BLaER1 treated with 17β-estradiol and CSF1 and Interleukin-3, amounts not matched to agents 10 nM and 100 nM (cell line): ENCODE results near the gene RANBP3.

Source experiments
- H3K27ac ChIP-seq, 11 experiments: shearing (Covaris generic); formaldehyde crosslinking; 2 replicates each; pipeline ENCODE4 v1.8.1; 2022
- H3K27me3 ChIP-seq, 11 experiments: shearing (Covaris generic); formaldehyde crosslinking; 2 replicates each; pipeline ENCODE4 v1.8.1; 2022
- H3K36me3 ChIP-seq, 11 experiments: shearing (Covaris generic); formaldehyde crosslinking; 2 replicates each; pipeline ENCODE4 v1.8.1; 2022
- H3K4me1 ChIP-seq, 10 experiments: shearing (Covaris generic); formaldehyde crosslinking; 2 replicates each; pipeline ENCODE4 v1.8.1; 2022
- H3K4me2 ChIP-seq, 11 experiments: shearing (Covaris generic); formaldehyde crosslinking; 2 replicates each; pipeline ENCODE4 v1.8.1; 2022
- H3K4me3 ChIP-seq, 10 experiments: shearing (Covaris generic); formaldehyde crosslinking; 2 replicates each; pipeline ENCODE4 v1.8.1; 2022
- H3K9ac ChIP-seq, 11 experiments: shearing (Covaris generic); formaldehyde crosslinking; 2 replicates each; pipeline ENCODE4 v1.8.1; 2022
- H3K9me3 ChIP-seq, 11 experiments: shearing (Covaris generic); formaldehyde crosslinking; replicated peaks in 1 of 11; 2 replicates each; pipeline ENCODE4 v1.8.1; 2022
- H4K20me1 ChIP-seq, 11 experiments: shearing (Covaris generic); formaldehyde crosslinking; 2 replicates each; pipeline ENCODE4 v1.8.1; 2022
- Cebpa-rat ChIP-seq, 11 experiments: shearing (Covaris generic); IDR thresholded peaks; 2 replicates each; pipeline ENCODE4 v1.8.1; 2022

Gene RANBP3

DNA sequence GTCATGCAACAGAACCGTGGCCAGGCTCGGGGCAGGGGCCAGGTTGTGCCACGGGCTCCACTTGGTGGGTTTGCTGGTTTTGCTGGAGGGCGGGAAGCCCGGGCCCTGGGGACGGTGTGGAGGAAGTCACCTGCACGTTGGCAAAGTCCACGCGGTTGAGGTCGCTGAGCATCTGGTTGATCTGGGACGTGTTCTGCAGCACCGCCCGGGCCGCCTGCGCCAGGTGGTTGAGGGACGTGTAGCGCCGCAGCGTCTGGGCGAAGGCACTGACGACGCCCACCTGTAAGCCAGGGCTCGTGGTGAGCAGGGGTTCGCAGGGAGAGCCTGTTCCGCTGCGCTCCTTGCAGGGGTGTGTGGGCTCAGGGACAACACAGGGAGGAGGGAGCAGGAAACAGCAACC, 24.7 kb upstream of the RANBP3 start:
- Histone ChIP-seq H3K36me3 (peaks cover 0 to 32% (median 10%) of the 10 kb centered on the region in 11 experiments; a peak in 11 of 22 replicates), H3K4me1 (peaks cover 0 to 19% (median 10%) of the 10 kb centered on the region in 10 experiments; a peak in 15 of 20 replicates), H3K4me3 (no peak overlapping the region), H3K9ac (no peak overlapping the region), H3K9me3 (peaks cover 26 to 49% (median 40%) of the 10 kb centered on the region in 11 experiments), H3K27ac (no peak overlapping the region), H3K27me3 (no peaks in the 10 kb centered on the region), H3K4me2 (no peak overlapping the region), H4K20me1 (no peaks in the 10 kb centered on the region)
- no peak for TF ChIP-seq Cebpa-rat (IDR thresholded peaks at IDR 0.05)

DNA sequence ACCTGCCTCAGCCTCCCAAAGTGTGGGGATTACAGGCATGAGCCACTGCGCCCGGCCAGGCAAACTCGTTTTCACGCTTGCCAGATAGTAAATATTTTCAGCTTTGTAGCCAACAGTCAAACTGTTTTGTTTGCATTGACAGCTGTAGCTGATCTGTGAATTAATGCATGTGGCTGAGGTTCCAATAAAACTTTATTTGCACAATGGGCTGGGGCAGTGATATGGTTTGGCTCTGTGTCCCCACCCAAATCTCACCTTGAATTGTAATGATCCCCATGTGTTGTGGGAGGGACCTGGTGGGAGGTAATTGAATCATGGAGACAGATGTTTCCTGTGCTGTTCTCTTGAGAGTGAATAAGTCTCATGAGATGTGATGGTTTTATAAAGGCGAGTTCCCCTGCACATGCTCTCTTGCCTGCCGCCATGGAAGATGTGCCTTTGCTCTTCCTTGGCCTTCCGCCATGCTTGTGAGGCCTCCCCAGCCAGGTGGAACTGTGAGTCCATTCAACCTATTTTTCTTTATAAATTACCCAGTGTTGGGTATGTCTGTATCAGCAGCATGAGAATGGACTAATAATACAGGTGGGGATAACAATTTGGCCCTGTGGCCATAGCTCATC, 22.4 kb upstream of the RANBP3 start:
- H3K27me3 ChIP-seq: no peaks in the 10 kb centered on the region
- TF ChIP-seq Cebpa-rat (IDR thresholded peaks at IDR 0.05): no peak

DNA sequence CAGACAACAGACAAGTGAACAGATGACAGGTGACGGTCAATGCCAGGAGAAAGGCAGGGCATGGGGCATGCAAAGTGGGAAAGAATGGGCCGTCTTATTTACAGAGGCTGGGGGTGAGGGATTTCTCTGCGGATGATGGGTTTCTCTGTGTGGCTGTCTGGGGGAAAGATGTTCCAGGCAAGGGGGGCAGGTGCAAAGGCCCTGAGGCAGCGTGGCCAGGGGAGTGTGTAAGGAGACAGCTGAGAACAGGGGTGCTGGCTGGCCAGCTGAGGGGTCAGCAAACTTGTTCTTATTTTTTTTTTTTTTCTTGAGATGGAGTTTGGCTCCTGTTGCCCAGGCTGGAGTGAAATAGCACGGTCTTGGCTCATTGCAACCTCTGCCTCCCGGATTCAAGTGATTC, 21.8 kb upstream of the RANBP3 start:
- Histone ChIP-seq H3K36me3 (peaks cover 0 to 32% (median 10%) of the 10 kb centered on the region in 11 experiments; a peak in 11 of 22 replicates), H3K4me2 (no peak overlapping the region), H3K4me1 (peaks cover 6 to 34% (median 25%) of the 10 kb centered on the region in 10 experiments), H3K27ac (no peak overlapping the region), H3K9ac (no peak overlapping the region), H3K4me3 (no peak overlapping the region; a peak in 1 of 20 replicates), H4K20me1 (no peaks in the 10 kb centered on the region), H3K27me3 (no peaks in the 10 kb centered on the region; a peak in 1 of 22 replicates), H3K9me3 (peaks cover 26 to 49% (median 40%) of the 10 kb centered on the region in 11 experiments)
- no peak for TF ChIP-seq Cebpa-rat (IDR thresholded peaks at IDR 0.05)

More for the DNA sequence above, 22.4 kb upstream of the RANBP3 start:
- no peak overlapping the region for H3K9ac ChIP-seq
- H3K4me1 ChIP-seq: peaks cover 0 to 31% (median 22%) of the 10 kb centered on the region in 10 experiments; a peak in 17 of 20 replicates
- no peak overlapping the region for H3K4me2 ChIP-seq
- no peak overlapping the region for H3K27ac ChIP-seq
- H3K4me3 ChIP-seq: peak overlapping the region in 1 of 10 experiments; percentile 19; a peak in 2 of 20 replicates
- peaks cover 0 to 32% (median 10%) of the 10 kb centered on the region in 11 experiments; a peak in 11 of 22 replicates for H3K36me3 ChIP-seq
- H4K20me1 ChIP-seq: no peaks in the 10 kb centered on the region
- peaks cover 26 to 49% (median 40%) of the 10 kb centered on the region in 11 experiments for H3K9me3 ChIP-seq

DNA sequence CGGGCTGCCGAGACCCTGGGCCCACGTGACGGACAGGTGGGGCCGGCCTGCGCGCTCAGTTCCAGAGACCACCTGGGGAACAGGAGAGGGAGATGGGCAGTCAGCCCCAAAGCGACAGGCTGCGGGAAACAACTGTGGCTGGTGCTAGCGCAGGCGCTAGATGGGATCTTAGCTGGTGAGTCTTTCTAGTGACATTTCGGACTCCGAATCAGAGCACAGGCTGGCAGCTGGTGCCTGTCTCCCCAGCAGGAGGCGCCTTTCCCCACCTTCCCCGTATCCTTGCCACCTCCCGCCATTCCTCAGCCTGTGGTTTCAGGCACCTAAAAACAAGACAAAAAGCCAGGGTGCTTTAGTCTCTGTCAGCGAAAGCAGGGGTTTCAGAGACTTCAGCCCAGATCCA, 19.4 kb upstream of the RANBP3 start:
- no peak overlapping the region; a peak in 1 of 22 replicates for H3K27ac ChIP-seq
- H3K27me3 ChIP-seq: no peaks in the 10 kb centered on the region; a peak in 1 of 22 replicates
- H4K20me1 ChIP-seq: no peaks in the 10 kb centered on the region
- H3K4me3 ChIP-seq: no peak overlapping the region
- no peak overlapping the region for H3K9ac ChIP-seq
- H3K9me3 ChIP-seq: peaks cover 26 to 39% (median 35%) of the 10 kb centered on the region in 11 experiments
- TF ChIP-seq Cebpa-rat (IDR thresholded peaks at IDR 0.05): no peak
- peaks cover 29 to 51% (median 47%) of the 10 kb centered on the region in 10 experiments for H3K4me1 ChIP-seq
- peak overlapping the region in 1 of 11 experiments; percentile 96; a peak in 1 of 22 replicates for H3K4me2 ChIP-seq
- peaks cover 0 to 28% (median 10%) of the 10 kb centered on the region in 11 experiments; a peak in 11 of 22 replicates for H3K36me3 ChIP-seq

- TF ChIP-seq Cebpa-rat (IDR thresholded peaks at IDR 0.05): no peak
- Histone ChIP-seq H3K27me3 (no peaks in the 10 kb centered on the region; a peak in 1 of 22 replicates), H3K27ac (peak overlapping the region in 2 of 11 experiments; percentile 18 to 32; a peak in 2 of 22 replicates), H3K4me2 (peak overlapping the region in 6 of 11 experiments; percentile 21 to 96 (median 87); a peak in 6 of 22 replicates), H4K20me1 (no peaks in the 10 kb centered on the region), H3K9ac (0 out of 22 replicates have a peak overlapping the region, but pooled peaks of 1 of the 11 experiments have one; percentile 11), H3K36me3 (peaks cover 0 to 24% (median 9%) of the 10 kb centered on the region in 11 experiments; a peak in 11 of 22 replicates), H3K9me3 (peaks cover 24 to 33% (median 29%) of the 10 kb centered on the region in 11 experiments), H3K4me1 (peaks cover 35 to 56% (median 53%) of the 10 kb centered on the region in 10 experiments), H3K4me3 (no peak overlapping the region)
These were observed 18.8 kb upstream of the RANBP3 start for GRCh38 chr19:5996623-5997320.

DNA sequence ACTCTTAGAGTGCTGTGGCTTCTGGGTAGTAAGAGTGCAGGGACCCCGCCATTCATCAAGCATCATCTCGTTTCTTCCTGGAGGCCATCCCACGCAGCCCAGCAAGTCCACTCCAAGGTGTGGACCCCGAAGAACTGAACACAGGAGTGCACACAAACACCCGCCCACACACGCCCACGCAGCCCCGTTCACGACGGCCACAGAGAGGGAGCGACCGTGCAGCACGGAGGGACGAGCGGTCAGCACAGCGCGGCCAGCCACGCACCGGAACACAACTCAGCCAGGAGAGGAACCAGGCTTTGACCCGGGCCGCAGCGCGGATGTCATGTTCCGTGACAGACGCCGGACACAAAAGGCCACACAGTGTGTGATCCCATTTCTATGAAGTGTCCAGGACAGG, 18.2 kb upstream of the RANBP3 start:
- Histone ChIP-seq H3K4me1 (peaks cover 42 to 63% (median 60%) of the 10 kb centered on the region in 10 experiments), H4K20me1 (no peaks in the 10 kb centered on the region), H3K9ac (peak overlapping the region in 6 of 11 experiments; percentile 46 to 85 (median 78); a peak in 5 of 22 replicates), H3K4me2 (peak overlapping the region in 9 of 11 experiments; percentile 61 to 96 (median 87); a peak in 16 of 22 replicates), H3K27me3 (no peaks in the 10 kb centered on the region; a peak in 1 of 22 replicates), H3K4me3 (no peak overlapping the region), H3K27ac (peak overlapping the region in 3 of 11 experiments; percentile 90 to 93 (median 91); a peak in 2 of 22 replicates), H3K9me3 (peaks cover 19 to 27% (median 22%) of the 10 kb centered on the region in 11 experiments), H3K36me3 (peaks cover 0 to 18% (median 6%) of the 10 kb centered on the region in 11 experiments; a peak in 9 of 22 replicates)
- TF ChIP-seq Cebpa-rat (IDR thresholded peaks at IDR 0.05): no peak

DNA sequence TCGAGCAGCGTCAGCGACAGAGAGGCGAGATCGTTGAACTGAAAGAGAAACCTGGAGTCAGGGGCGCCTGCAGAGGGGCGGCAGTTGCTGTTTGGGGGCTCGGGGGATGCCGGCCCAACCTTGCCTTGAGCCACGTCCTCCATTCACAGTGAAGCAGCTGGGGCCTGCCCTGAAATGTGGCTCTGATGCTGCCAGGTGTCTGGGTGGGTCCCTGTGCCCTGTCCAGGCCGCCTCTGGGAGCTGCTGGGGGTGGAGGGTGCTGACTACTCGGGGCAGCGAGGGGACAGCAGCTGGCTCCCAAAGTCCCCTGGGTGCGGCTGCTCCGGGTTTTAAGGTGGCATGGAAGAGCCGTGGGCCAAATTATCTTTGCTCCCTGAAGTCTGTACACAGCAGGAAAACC, 17.7 kb upstream of the RANBP3 start:
- Histone ChIP-seq H3K27me3 (no peaks in the 10 kb centered on the region; a peak in 1 of 22 replicates), H3K4me3 (peak overlapping the region in 1 of 10 experiments; percentile 32; a peak in 2 of 20 replicates), H3K9me3 (peaks cover 14 to 22% (median 18%) of the 10 kb centered on the region in 11 experiments), H4K20me1 (no peaks in the 10 kb centered on the region), H3K4me2 (peak overlapping the region; percentile 23 to 96 (median 83); a peak in 20 of 22 replicates), H3K27ac (peak overlapping the region in 8 of 11 experiments; percentile 35 to 93 (median 88); a peak in 10 of 22 replicates), H3K4me1 (peaks cover 44 to 68% (median 64%) of the 10 kb centered on the region in 10 experiments), H3K9ac (peak overlapping the region in 10 of 11 experiments; percentile 12 to 85 (median 72); a peak in 14 of 22 replicates), H3K36me3 (peaks cover 0 to 13% (median 1%) of the 10 kb centered on the region in 11 experiments; a peak in 7 of 22 replicates)
- no peak for TF ChIP-seq Cebpa-rat (IDR thresholded peaks at IDR 0.05)

DNA sequence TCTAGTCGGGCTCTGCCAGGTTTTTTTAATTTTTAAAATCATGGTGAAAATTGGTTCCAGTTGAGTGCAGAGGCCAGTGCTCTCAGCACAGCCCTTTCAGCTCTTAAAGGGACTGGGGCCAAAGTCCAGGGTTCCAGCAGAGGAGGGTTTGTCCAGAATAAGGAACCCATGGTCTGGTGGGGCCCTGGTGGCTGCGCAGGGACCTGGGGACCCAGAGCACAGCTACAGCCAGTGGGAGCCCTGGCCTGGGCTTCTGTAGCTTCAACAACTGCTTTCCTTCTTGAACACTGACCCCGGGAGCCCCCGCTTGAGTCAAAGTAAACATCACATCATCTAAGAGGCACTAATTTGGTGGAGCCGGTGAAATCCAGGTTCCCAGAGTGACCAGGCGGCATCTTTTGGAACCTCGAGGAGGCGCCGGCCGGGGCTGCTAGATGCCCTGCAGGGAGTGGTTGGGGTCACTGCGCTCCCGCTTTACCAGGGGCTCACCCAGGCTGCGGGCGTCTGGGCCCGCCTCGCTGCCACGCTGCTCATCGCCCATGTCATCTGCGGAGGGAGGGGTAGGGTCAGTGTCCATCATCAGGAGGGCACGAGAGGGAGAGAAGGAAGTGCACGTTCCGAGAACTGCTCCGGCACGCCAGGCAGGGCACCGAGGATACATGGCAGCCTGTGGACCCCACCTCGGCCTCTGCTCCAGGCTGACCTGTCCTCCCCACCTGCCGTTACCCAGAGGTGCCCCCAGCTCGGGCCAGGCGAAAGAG, 16.6 kb upstream of the RANBP3 start:
- Histone ChIP-seq H3K4me2 (peak overlapping the region; percentile 61 to 96 (median 83)), H4K20me1 (no peaks in the 10 kb centered on the region), H3K9ac (peak overlapping the region in 10 of 11 experiments; percentile 6 to 85 (median 76); a peak in 17 of 22 replicates), H3K36me3 (peaks cover 0 to 4% (median 0%) of the 10 kb centered on the region in 11 experiments; a peak in 2 of 22 replicates), H3K4me3 (peak overlapping the region in 7 of 10 experiments; percentile 1 to 42 (median 15); a peak in 12 of 20 replicates), H3K9me3 (peaks cover 4 to 11% (median 7%) of the 10 kb centered on the region in 11 experiments), H3K27me3 (no peaks in the 10 kb centered on the region; a peak in 1 of 22 replicates), H3K27ac (peak overlapping the region in 9 of 11 experiments; percentile 83 to 93 (median 88); a peak in 18 of 22 replicates), H3K4me1 (peaks cover 50 to 78% (median 71%) of the 10 kb centered on the region in 10 experiments)
- TF ChIP-seq Cebpa-rat (IDR thresholded peaks at IDR 0.05): no peak
